Stimulated activated CD4-positive, alpha-beta T cell treated with anti-CD3 and anti-CD28 coated beads, Interleukin-12 subunit alpha, Interleukin-12 subunit beta, amount 100 ng/mL, for 24 hours (primary cell): Measurements from ENCODE around the gene CFL2.
"Not testable (repeated sequence)": the region's sequence is repeated elsewhere in the genome, so short reads cannot be mapped to it uniquely, and the experiment has no call there.

Experiments
- DNase-seq, 2 experiments: peaks; one replicate each; pipeline ENCODE4 v3.0.0-alpha.2; 2020; ENCODE audit warnings: low read depth in 2 of 2

The CFL2 gene

GRCh38 chr14:34711796-34712712, 2.3 kb downstream of the CFL2 start:
- no peak for DNase-seq

- DNase-seq, result no peak
These were observed 3.2 kb downstream of the CFL2 start for GRCh38 chr14:34711169-34711568.

- DNase-seq, result no peak
These were observed 3.6 kb downstream of the CFL2 start for GRCh38 chr14:34710744-34711143.

GRCh38 chr14:34710006-34710405, 4.4 kb downstream of the CFL2 start:
- DNase-seq, result no peak

GRCh38 chr14:34707722-34708121, 6.7 kb downstream of the CFL2 start:
- no peak for DNase-seq

GRCh38 chr14:34701808-34702207, 12.6 kb downstream of the CFL2 start:
- DNase-seq, result no peak

GRCh38 chr14:34700622-34701130, 13.7 kb downstream of the CFL2 start:
- DNase-seq, result no peak

GRCh38 chr14:34699873-34700621, 14.3 kb downstream of the CFL2 start:
- DNase-seq, result no peak

- not testable (repeated sequence) for DNase-seq
These were observed 20.2 kb downstream of the CFL2 start for GRCh38 chr14:34694216-34694615.

- no peak for DNase-seq
These were observed 21.0 kb downstream of the CFL2 start for GRCh38 chr14:34693228-34693939.

- no peak for DNase-seq
These were observed 21.5 kb downstream of the CFL2 start for GRCh38 chr14:34692898-34693227.

- DNase-seq, result no peak
These were observed 22.0 kb downstream of the CFL2 start for GRCh38 chr14:34692348-34692747.

- DNase-seq, result no peak
These were observed 23.2 kb downstream of the CFL2 start for GRCh38 chr14:34691206-34691605.

- DNase-seq, result no peak
These were observed 25.8 kb downstream of the CFL2 start for GRCh38 chr14:34688470-34689206.

- DNase-seq, result no peak
These were observed 28.5 kb downstream of the CFL2 start for GRCh38 chr14:34685819-34686428.

GRCh38 chr14:34684578-34684977, 29.8 kb downstream of the CFL2 start:
- no peak for DNase-seq

GRCh38 chr14:34682787-34683321, 31.5 kb downstream of the CFL2 start:
- DNase-seq, result no peak

- DNase-seq, result no peak
These were observed 33.5 kb downstream of the CFL2 start for GRCh38 chr14:34680806-34681479.

GRCh38 chr14:34678735-34679134, 35.7 kb downstream of the CFL2 start:
- no peak for DNase-seq

- no peak for DNase-seq
These were observed 36.1 kb downstream of the CFL2 start for GRCh38 chr14:34678306-34678705.
